Loucy (cell line): ENCODE measurements around the gene MGLL.

Experiments
- H2AFZ ChIP-seq: fragments of 200-600 bp; sonication (generic); 2 replicates; pipeline ENCODE4 v1.6.0; 2016; ENCODE audit warnings: antibody characterized with exemption, mild to moderate bottlenecking, low read length, moderate library complexity
- H3F3A ChIP-seq: fragments of 200-600 bp; 2 replicates; pipeline ENCODE4 v1.6.0; 2016; ENCODE audit warnings: antibody characterized with exemption, low read depth, mild to moderate bottlenecking
- H3K27me3 ChIP-seq: fragments of 200-600 bp; sonication (generic); 2 replicates; pipeline ENCODE4 v1.6.1; 2014; ENCODE audit warnings: low read length, mild to moderate bottlenecking; ENCODE audit not compliant: insufficient read depth, poor library complexity, severe bottlenecking
- H3K36me3 ChIP-seq: fragments of 200-600 bp; sonication (generic); 2 replicates; pipeline ENCODE4 v1.6.1; 2016; ENCODE audit warnings: low read length; ENCODE audit not compliant: insufficient read depth
- H3K4me1 ChIP-seq: fragments of 200-600 bp; sonication (generic); 2 replicates; pipeline ENCODE4 v1.5.1; 2014; ENCODE audit warnings: low read length, mild to moderate bottlenecking; ENCODE audit not compliant: insufficient read depth, poor library complexity, severe bottlenecking
- H3K4me2 ChIP-seq: fragments of 200-600 bp; sonication (generic); 2 replicates; pipeline ENCODE4 v1.6.0; 2014; ENCODE audit warnings: antibody characterized with exemption, low read length, low read depth, mild to moderate bottlenecking; ENCODE audit not compliant: poor library complexity, severe bottlenecking
- H3K4me3 ChIP-seq: fragments of 200-600 bp; sonication (generic); 2 replicates; pipeline ENCODE4 v1.5.1; 2014; ENCODE audit warnings: low read length, mild to moderate bottlenecking, mixed read lengths; ENCODE audit not compliant: poor library complexity, severe bottlenecking
- H3K79me2 ChIP-seq: fragments of 200-600 bp; sonication (generic); 2 replicates; pipeline ENCODE4 v1.6.1; 2014; ENCODE audit warnings: low read length; ENCODE audit not compliant: insufficient read depth
- H3K9ac ChIP-seq: fragments of 200-600 bp; sonication (generic); 2 replicates; pipeline ENCODE4 v1.6.0; 2014; ENCODE audit warnings: mild to moderate bottlenecking, low read depth, low read length, moderate library complexity; ENCODE audit not compliant: poor library complexity, severe bottlenecking
- H3K9me2 ChIP-seq: fragments of 200-600 bp; sonication (generic); replicated peaks from 2 replicates; pipeline ENCODE4 v1.6.1; 2016; ENCODE audit warnings: low read depth, low read length, mixed read lengths
- H3K9me3 ChIP-seq: fragments of 200-600 bp; sonication (generic); 2 replicates; pipeline ENCODE4 v1.6.1; 2014; ENCODE audit warnings: mild to moderate bottlenecking, antibody characterized with exemption, low read length, low read depth; ENCODE audit not compliant: insufficient read depth
- H4K20me1 ChIP-seq: fragments of 200-600 bp; sonication (generic); 2 replicates; pipeline ENCODE4 v1.6.0; 2014; ENCODE audit warnings: antibody characterized with exemption, low read length, mild to moderate bottlenecking; ENCODE audit not compliant: insufficient read depth, poor library complexity, severe bottlenecking
- EZH2phosphoT487 ChIP-seq: fragments of 200-600 bp; IDR thresholded peaks from 2 replicates; pipeline ENCODE4 v1.6.1; 2018; ENCODE audit warnings: antibody characterized with exemption, mild to moderate bottlenecking, moderate library complexity, borderline replicate concordance
- TF ChIP-seq, protein P1 (sequence below): fragments of 200-600 bp; sonication (generic); conservative IDR thresholded peaks from 2 replicates; pipeline ENCODE4 v1.5.1; 2014; ENCODE audit warnings: mild to moderate bottlenecking, antibody characterized with exemption, low read length

The MGLL gene

DNA sequence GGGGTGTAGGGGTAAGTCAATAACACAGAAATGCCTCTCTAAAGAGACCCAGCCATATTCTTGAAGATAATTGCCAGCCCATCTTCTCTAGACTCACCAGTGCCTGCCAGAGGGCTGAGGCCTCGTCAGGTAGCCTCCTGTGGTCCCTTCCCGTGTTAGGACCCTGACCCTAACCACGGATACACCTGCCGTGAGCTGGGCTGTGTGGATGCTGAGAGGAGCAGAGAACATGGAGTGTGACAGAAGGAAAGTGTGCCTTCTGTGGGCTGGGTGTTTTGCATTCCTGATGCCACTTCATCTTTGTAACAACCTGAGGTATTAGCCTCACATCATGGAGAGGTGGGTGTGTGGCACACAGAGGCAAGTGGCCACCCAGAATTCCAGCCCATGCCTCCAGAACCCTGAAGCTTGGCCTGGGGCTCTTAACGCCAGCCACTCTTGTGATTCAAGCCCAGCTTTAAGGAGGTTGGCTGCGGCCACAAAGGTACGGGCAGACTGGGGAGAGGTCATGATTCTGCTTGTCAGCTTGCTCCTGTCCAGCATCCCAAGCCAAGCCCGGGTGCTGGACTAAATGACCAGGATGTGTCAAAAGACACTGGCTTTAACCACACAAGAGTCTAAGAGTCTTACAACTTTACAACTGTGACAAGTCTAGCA lies 170.7 kb downstream of the MGLL start:
- no peaks in the 10 kb centered on the region for H3K36me3 ChIP-seq
- no peaks in the 10 kb centered on the region for H3K9me3 ChIP-seq
- H3K79me2 ChIP-seq, result no peaks in the 10 kb centered on the region
- no peak overlapping the region for H2AFZ ChIP-seq
- no peaks in the 10 kb centered on the region for H3K9me2 ChIP-seq
- no peak overlapping the region for H3K4me2 ChIP-seq
- H4K20me1 ChIP-seq, result no peaks in the 10 kb centered on the region
- no peak overlapping the region for H3K4me3 ChIP-seq
- TF ChIP-seq EZH2phosphoT487, result no peak
- TF ChIP-seq, protein P1, sequence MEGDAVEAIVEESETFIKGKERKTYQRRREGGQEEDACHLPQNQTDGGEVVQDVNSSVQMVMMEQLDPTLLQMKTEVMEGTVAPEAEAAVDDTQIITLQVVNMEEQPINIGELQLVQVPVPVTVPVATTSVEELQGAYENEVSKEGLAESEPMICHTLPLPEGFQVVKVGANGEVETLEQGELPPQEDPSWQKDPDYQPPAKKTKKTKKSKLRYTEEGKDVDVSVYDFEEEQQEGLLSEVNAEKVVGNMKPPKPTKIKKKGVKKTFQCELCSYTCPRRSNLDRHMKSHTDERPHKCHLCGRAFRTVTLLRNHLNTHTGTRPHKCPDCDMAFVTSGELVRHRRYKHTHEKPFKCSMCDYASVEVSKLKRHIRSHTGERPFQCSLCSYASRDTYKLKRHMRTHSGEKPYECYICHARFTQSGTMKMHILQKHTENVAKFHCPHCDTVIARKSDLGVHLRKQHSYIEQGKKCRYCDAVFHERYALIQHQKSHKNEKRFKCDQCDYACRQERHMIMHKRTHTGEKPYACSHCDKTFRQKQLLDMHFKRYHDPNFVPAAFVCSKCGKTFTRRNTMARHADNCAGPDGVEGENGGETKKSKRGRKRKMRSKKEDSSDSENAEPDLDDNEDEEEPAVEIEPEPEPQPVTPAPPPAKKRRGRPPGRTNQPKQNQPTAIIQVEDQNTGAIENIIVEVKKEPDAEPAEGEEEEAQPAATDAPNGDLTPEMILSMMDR, result no peak
- no peak overlapping the region for H3K9ac ChIP-seq
- no peaks in the 10 kb centered on the region for H3K27me3 ChIP-seq
- no peaks in the 10 kb centered on the region for H3K4me1 ChIP-seq
- no peaks in the 10 kb centered on the region for H3F3A ChIP-seq

DNA sequence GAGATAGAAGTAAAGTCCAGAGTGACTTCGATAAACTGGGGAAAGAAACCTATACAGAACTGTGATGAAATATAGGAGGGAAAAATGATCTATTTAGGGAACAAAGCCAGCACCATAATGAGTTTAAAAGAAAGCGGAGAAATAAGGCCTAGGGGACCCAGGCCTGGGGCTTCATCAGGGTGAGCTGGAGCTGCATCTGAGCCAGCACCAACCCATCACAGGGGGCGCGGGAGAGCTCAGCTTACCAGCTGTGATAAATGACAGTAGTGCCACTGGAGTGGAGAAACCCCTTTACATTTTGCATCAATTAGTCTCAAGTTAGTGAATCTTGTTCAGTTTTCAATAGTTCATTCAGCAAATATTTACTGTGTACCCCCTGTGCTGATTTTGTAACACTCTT lies 172.1 kb downstream of the MGLL start:
- Histone ChIP-seq H3K27me3 (no peaks in the 10 kb centered on the region), H3K4me1 (no peaks in the 10 kb centered on the region), H3K9me3 (no peaks in the 10 kb centered on the region), H3F3A (no peaks in the 10 kb centered on the region), H3K9ac (no peak overlapping the region), H3K4me2 (no peak overlapping the region), H3K36me3 (no peaks in the 10 kb centered on the region), H3K9me2 (no peaks in the 10 kb centered on the region), H3K4me3 (no peak overlapping the region), H2AFZ (no peak overlapping the region), H4K20me1 (no peaks in the 10 kb centered on the region), H3K79me2 (no peaks in the 10 kb centered on the region)
- TF ChIP-seq, protein P1, result peak; percentile 30; the same call in 1 of the 2 replicates
- TF ChIP-seq EZH2phosphoT487, result no peak

DNA sequence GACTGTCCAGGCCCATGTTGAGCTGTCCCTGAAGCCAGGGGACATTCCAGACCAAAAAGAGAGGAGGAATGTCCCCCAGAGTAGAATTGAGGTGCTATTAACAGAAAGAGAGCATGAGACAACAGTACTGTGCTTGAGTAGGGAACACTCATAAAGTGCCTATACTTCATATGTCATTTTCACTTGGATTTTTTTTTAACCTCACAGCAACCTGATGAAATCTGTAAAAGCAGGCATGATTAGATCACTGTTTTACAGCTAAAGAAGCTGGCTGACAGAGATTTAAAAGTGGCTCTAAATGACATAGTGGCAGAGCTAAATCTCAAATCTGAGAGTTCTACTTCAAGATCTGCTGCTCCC lies 174.5 kb downstream of the MGLL start:
- no peaks in the 10 kb centered on the region for H3K36me3 ChIP-seq
- H3K79me2 ChIP-seq, result no peaks in the 10 kb centered on the region
- no peaks in the 10 kb centered on the region for H3F3A ChIP-seq
- H3K9me3 ChIP-seq, result no peaks in the 10 kb centered on the region
- H3K4me2 ChIP-seq, result no peak overlapping the region
- no peaks in the 10 kb centered on the region for H3K9me2 ChIP-seq
- H3K4me1 ChIP-seq, result no peaks in the 10 kb centered on the region
- H2AFZ ChIP-seq, result no peak overlapping the region
- no peaks in the 10 kb centered on the region for H4K20me1 ChIP-seq
- H3K4me3 ChIP-seq, result no peak overlapping the region
- no peak for TF ChIP-seq EZH2phosphoT487
- TF ChIP-seq, protein P1, result no peak
- H3K9ac ChIP-seq, result no peak overlapping the region
- no peaks in the 10 kb centered on the region for H3K27me3 ChIP-seq
